Endothelial cell of umbilical vein (primary cell): Measurements from ENCODE around the gene GNAL. TPM values are rescaled to one million over a fixed set of nuclear protein-coding genes. Genes with fewer than 3 reads are reported as not detected.

Experiments
- BruUV-seq: library from RNA; stranded (reverse); fragments of 400-500 nt; replicated peaks from 2 replicates; lab custom pipeline; 2021; lab: Mats Ljungman, UMichigan
- CTCF ChIA-PET: fragments of 300-600, 350-600 bp; sonication (Branson Sonifier 250); formaldehyde crosslinking; loops from one replicate; lab custom pipeline; 2021; ENCODE audit warnings: antibody characterized with exemption, inconsistent platforms; lab: Charles Lee
- POLR2A ChIA-PET: fragments of 300-600, 350-600 bp; sonication (Branson Sonifier 250); formaldehyde crosslinking; loops from one replicate; lab custom pipeline; 2021; ENCODE audit warnings: antibody characterized with exemption, inconsistent platforms; lab: Charles Lee
- DNase-seq: peaks from one replicate; pipeline ENCODE4 v3.0.0-alpha.2; 2011; ENCODE audit warnings: low read depth, low spot score
- FAIRE-seq: peaks from 2 replicates; lab custom pipeline; 2011; peaks lifted over from hg19 to GRCh38; lab: Jason Lieb, UNC
- H2AFZ ChIP-seq: 2 replicates; pipeline ENCODE4 v1.6.0; 2012; ENCODE audit warnings: low read depth, low read length, control low read depth, inconsistent platforms
- H3K27ac ChIP-seq: 2 replicates; pipeline ENCODE4 v1.5.1; 2011; ENCODE audit warnings: low read depth, mild to moderate bottlenecking, control low read depth, low read length, moderate library complexity; ENCODE audit not compliant: insufficient read depth
- H3K27me3 ChIP-seq, 2 experiments: 2 replicates each; pipeline versions ENCODE4 v1.6.0 to v1.6.1; 2011; ENCODE audit warnings: low read length in 2 of 2, mixed read lengths in 1 of 2; ENCODE audit not compliant: control insufficient read depth in 2 of 2, insufficient read depth in 2 of 2
- H3K36me3 ChIP-seq, 2 experiments: 2 replicates in 1 of 2; 3 replicates in 1 of 2; pipeline ENCODE4 v1.5.1; 2011; ENCODE audit warnings: low read length in 2 of 2, mild to moderate bottlenecking in 1 of 2, moderate library complexity in 1 of 2; ENCODE audit not compliant: control insufficient read depth in 2 of 2, insufficient read depth in 2 of 2; ENCODE audit errors: extremely low read depth in 1 of 2
- H3K4me1 ChIP-seq: 3 replicates; pipeline ENCODE4 v1.5.1; 2011; ENCODE audit warnings: mild to moderate bottlenecking, low read length; ENCODE audit not compliant: control insufficient read depth, insufficient read depth; ENCODE audit errors: extremely low read depth
- H3K4me2 ChIP-seq: 2 replicates; pipeline ENCODE4 v1.6.1; 2011; ENCODE audit warnings: low read length, control low read depth, mixed read lengths; ENCODE audit not compliant: insufficient read depth
- H3K4me3 ChIP-seq, 3 experiments: fragments of 200-600 bp in 1 of 3; sonication (generic), shearing (Covaris generic) in 1 of 3; replicated peaks in 1 of 3; 2 replicates each; pipeline ENCODE4 v1.5.1; 2011 to 2016; ENCODE audit warnings: control low read depth in 3 of 3, low read length in 3 of 3, mild to moderate bottlenecking in 2 of 3, inconsistent platforms in 1 of 3, low read depth in 1 of 3, moderate library complexity in 1 of 3; ENCODE audit not compliant: insufficient read depth in 1 of 3
- H3K79me2 ChIP-seq: 2 replicates; pipeline ENCODE4 v1.6.0; 2012; ENCODE audit warnings: low read length, inconsistent platforms; ENCODE audit not compliant: control insufficient read depth, insufficient read depth
- H3K9ac ChIP-seq: replicated peaks from 2 replicates; pipeline ENCODE3; 2011; ENCODE audit warnings: low read length, control low read depth; ENCODE audit not compliant: insufficient read depth; ENCODE audit errors: extremely low read depth
- H3K9me1 ChIP-seq: replicated peaks from 3 replicates; pipeline ENCODE4 v1.6.0; 2011; ENCODE audit warnings: mild to moderate bottlenecking, low read length; ENCODE audit not compliant: control insufficient read depth, insufficient read depth; ENCODE audit errors: extremely low read depth
- H3K9me3 ChIP-seq: replicated peaks from 2 replicates; pipeline ENCODE4 v1.5.1; 2012; ENCODE audit warnings: low read length, inconsistent platforms; ENCODE audit not compliant: control insufficient read depth, insufficient read depth
- H4K20me1 ChIP-seq: replicated peaks from 2 replicates; pipeline ENCODE3; 2011; ENCODE audit warnings: mild to moderate bottlenecking, low read length; ENCODE audit not compliant: control insufficient read depth, insufficient read depth; ENCODE audit errors: extremely low read depth
- EZH2 ChIP-seq: IDR thresholded peaks from 2 replicates; pipeline ENCODE4 v1.6.1; 2012; ENCODE audit warnings: borderline replicate concordance, low read depth, mild to moderate bottlenecking, moderate library complexity, low read length, inconsistent platforms; ENCODE audit not compliant: severe bottlenecking
- FOS ChIP-seq: IDR thresholded peaks from 2 replicates; pipeline ENCODE4 v1.6.1; 2011; ENCODE audit warnings: mild to moderate bottlenecking, low read length, moderate library complexity, borderline replicate concordance; ENCODE audit not compliant: insufficient read depth
- GATA2 ChIP-seq: IDR thresholded peaks from 2 replicates; pipeline ENCODE4 v1.7.0; 2011; ENCODE audit warnings: low read depth, mild to moderate bottlenecking, moderate library complexity, mixed read lengths, low read length; ENCODE audit not compliant: insufficient read length, insufficient read depth
- JUN ChIP-seq: IDR thresholded peaks from 2 replicates; pipeline ENCODE4 v1.6.1; 2011; ENCODE audit warnings: borderline replicate concordance, low read depth; ENCODE audit not compliant: insufficient read length, insufficient read depth
- MYC ChIP-seq: IDR thresholded peaks from one replicate; pipeline ENCODE4 v1.6.1; 2011; ENCODE audit warnings: mild to moderate bottlenecking, low read depth, low read length
- POLR2A ChIP-seq: IDR thresholded peaks from 2 replicates; pipeline ENCODE4 v1.6.1; 2012; ENCODE audit warnings: low read depth, mild to moderate bottlenecking, control low read depth, low read length
- POLR2AphosphoS5 ChIP-seq: IDR thresholded peaks from 2 replicates; pipeline ENCODE4 v1.6.1; 2012; ENCODE audit warnings: low read depth, mild to moderate bottlenecking, control low read depth, low read length, moderate library complexity; ENCODE audit not compliant: insufficient read depth
- dilution Hi-C: fragments of 300-500 bp; cut with MboI; formaldehyde crosslinking; loops from one replicate; pipeline ENCODE4 v1.15.0; 2019; ENCODE audit warnings: low sequenced_read_pairs; ENCODE audit not compliant: extremely low pct_ligation_motif_present
- intact Hi-C: fragments of 100-400 bp; cut with micrococcal nuclease; formaldehyde crosslinking; loops from one replicate; pipeline ENCODE4 v1.10.0; 2022
- polyA plus RNA-seq, 4 experiments: library from polyadenylated mRNA; depleted of rRNA in 3 of 4; stranded (reverse) in 3 of 4; unstranded in 1 of 4; fragments of >200 nt; gene quantifications; 2 replicates each; pipeline versions ENCODE4 v1.2.1 to v1.2.3, GENCODE V29; 2011 to 2012; ENCODE audit warnings: missing spikeins in 1 of 4
- total RNA-seq: library from RNA; stranded (reverse); gene quantifications from 2 replicates; pipeline ENCODE4 v1.2.3, GENCODE V29; 2021
- TF ChIP-seq, protein P1 (sequence below): IDR thresholded peaks from 2 replicates; pipeline ENCODE4 v1.6.1; 2011; ENCODE audit not compliant: insufficient read depth, insufficient read length
- TF ChIP-seq, protein P2 (sequence below), 2 donors: IDR thresholded peaks; 1 replicate in 1 of 2; 2 replicates in 1 of 2; pipeline ENCODE4 v1.5.1; 2011; ENCODE audit warnings: low read length in 2 of 2, mild to moderate bottlenecking in 2 of 2, moderate library complexity in 2 of 2, control low read depth in 1 of 2, inconsistent platforms in 1 of 2, low read depth in 1 of 2; ENCODE audit not compliant: insufficient read depth in 1 of 2; ENCODE audit errors: extremely low read depth in 1 of 2

Gene GNAL
- total and polyA plus RNA-seq, 2 donors (not counting 3 experiments of a cell fraction or from before 2014, with no cell fraction given): 0.07 to 0.73 TPM

DNA sequence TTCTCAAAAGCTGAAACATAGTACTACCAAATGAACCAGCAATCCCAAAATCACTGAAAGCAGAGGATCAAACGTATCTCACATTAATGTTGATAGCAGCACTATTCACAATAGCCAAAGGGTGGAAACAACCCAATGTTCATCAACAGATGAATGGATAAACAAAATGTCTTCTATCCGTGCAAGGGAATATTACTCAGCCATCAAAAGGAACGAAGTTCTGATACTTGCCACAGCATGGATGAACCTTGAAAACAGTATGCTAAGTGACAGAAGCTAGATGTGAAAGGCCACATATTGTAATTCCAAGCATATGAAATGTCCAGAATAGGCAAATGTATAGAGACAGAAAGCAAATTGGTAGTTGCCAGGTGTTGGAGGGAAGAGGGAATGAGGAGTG, 105.1 kb downstream of the GNAL start:
- DNase-seq (no peak), FAIRE-seq (no peak)
- Histone ChIP-seq H3K9ac (no peak overlapping the region), H3K9me1 (no peaks in the 10 kb centered on the region), H3K79me2 (no peaks in the 10 kb centered on the region), H3K9me3 (no peaks in the 10 kb centered on the region), H3K36me3 (no peaks in the 10 kb centered on the region), H3K4me1 (no peaks in the 10 kb centered on the region), H3K4me2 (no peak overlapping the region), H3K27me3 (peaks cover 0 to 3% of the 10 kb centered on the region in 2 experiments), H4K20me1 (no peaks in the 10 kb centered on the region), H2AFZ (no peak overlapping the region), H3K4me3 (no peak overlapping the region), H3K27ac (no peak overlapping the region)
- ChIA-PET POLR2A (no interaction called here), CTCF (no interaction called here)
- dilution Hi-C loops (no loop called here), intact Hi-C loops (no loop called here)
- no TSS peak for BruUV-seq
- TF ChIP-seq, protein P1, sequence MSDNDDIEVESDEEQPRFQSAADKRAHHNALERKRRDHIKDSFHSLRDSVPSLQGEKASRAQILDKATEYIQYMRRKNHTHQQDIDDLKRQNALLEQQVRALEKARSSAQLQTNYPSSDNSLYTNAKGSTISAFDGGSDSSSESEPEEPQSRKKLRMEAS: no peak
- TF ChIP-seq GATA2: no peak
- no peak for TF ChIP-seq POLR2AphosphoS5
- TF ChIP-seq JUN: no peak
- no peak for TF ChIP-seq MYC
- TF ChIP-seq POLR2A: no peak
- no peak for TF ChIP-seq EZH2
- TF ChIP-seq, protein P2, sequence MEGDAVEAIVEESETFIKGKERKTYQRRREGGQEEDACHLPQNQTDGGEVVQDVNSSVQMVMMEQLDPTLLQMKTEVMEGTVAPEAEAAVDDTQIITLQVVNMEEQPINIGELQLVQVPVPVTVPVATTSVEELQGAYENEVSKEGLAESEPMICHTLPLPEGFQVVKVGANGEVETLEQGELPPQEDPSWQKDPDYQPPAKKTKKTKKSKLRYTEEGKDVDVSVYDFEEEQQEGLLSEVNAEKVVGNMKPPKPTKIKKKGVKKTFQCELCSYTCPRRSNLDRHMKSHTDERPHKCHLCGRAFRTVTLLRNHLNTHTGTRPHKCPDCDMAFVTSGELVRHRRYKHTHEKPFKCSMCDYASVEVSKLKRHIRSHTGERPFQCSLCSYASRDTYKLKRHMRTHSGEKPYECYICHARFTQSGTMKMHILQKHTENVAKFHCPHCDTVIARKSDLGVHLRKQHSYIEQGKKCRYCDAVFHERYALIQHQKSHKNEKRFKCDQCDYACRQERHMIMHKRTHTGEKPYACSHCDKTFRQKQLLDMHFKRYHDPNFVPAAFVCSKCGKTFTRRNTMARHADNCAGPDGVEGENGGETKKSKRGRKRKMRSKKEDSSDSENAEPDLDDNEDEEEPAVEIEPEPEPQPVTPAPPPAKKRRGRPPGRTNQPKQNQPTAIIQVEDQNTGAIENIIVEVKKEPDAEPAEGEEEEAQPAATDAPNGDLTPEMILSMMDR (IDR thresholded peaks at IDR 0.05; ENCODE audit: extremely low read depth in 1 of 2, insufficient read depth in 1 of 2, low read depth in 1 of 2, low read length in 2 of 2): no peak
- TF ChIP-seq FOS: no peak
